Activated CD8-positive, alpha-beta memory T cell treated with anti-CD3 and anti-CD28 coated beads, Interleukin-2, amount 50 U/mL, for 4 hours (primary cell): ENCODE data around the gene KRT10.

Source experiments
- DNase-seq: peaks from one replicate; pipeline ENCODE4 v3.0.0-alpha.2; 2020

The KRT10 gene

DNA sequence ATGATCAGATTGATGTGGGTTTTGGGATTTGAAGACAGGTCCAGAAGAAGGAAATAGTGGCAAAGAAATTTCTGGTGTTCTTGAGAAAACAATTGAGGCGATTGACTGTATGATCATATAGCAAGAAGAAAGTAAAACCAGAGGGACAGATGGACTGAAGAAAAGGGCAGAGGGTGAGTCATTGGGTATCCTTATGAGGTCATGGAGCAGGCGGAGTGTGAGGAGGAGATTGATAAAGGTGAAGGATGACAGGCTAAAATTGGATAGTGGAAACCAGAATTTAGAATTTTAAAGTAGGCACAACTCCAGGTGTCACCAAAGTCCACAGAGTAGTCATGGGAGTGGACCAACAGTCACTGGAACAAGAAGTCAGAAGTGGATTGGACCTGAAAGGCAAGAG, 21.3 kb downstream of the KRT10 start:
- no peak for DNase-seq

DNA sequence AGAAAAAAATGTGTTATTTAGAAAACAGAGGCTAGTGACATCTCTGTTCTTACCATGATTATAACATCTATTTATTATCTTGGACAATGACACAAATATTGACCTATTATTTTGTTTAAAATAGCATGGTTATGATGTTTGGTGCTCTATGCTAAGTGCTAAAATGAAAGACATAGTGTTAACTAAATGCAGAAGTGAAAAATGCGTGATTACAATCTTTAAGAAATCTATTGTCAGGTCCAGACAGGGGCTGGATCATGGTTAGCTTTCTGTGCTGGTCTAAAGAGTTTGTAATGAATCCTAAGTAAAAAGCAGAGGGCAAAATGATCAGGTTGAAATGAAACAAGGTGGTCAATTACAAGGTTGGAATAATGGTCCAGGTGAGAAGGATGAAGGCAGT, 22.0 kb downstream of the KRT10 start:
- DNase-seq: no peak

DNA sequence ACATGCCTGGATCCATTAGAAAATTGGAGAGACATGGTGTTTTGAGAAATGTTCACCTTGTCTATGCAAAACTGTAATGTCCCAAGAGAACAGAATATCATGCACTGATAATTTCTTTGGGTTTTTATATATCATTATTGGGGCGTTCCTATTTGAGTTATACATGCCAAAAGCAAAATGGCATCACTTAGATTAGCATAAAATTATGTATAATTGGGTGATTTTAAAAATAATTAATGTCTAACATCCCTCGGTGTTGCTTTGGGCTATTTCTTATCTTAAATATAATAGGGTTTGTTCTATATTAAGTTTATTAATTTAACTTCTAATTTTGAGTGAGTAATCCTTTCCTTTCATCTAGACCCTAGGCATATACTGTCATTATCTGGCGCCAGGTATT, 22.6 kb downstream of the KRT10 start, which contains the start of gene KRT28:
Gene KRT28, minus strand, starts transcription at position 101 of the 400 bp plus-strand sequence. Its CDS starts 66 bp downstream, at position 35.
- no peak for DNase-seq

DNA sequence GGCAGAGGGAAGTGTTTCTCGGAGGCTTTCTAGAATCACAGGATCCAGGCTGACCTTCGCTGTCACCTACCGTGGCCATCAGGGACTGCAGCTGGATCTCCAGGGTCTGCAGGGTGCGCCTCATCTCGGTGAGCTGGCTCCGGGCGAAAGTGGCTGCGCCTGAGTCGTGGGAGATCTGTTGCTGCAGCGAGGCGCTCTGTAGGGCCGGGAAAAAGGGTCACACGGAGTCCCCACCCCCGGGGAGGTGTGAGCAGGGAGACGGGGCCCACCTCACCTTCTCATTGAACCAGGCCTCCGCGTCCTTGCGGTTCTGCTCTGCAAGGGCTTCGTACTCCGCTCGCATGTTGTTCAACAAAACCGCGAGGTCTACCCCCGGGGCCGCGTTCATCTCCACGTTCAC, 25.6 kb downstream of the KRT10 start:
- no peak for DNase-seq

DNA sequence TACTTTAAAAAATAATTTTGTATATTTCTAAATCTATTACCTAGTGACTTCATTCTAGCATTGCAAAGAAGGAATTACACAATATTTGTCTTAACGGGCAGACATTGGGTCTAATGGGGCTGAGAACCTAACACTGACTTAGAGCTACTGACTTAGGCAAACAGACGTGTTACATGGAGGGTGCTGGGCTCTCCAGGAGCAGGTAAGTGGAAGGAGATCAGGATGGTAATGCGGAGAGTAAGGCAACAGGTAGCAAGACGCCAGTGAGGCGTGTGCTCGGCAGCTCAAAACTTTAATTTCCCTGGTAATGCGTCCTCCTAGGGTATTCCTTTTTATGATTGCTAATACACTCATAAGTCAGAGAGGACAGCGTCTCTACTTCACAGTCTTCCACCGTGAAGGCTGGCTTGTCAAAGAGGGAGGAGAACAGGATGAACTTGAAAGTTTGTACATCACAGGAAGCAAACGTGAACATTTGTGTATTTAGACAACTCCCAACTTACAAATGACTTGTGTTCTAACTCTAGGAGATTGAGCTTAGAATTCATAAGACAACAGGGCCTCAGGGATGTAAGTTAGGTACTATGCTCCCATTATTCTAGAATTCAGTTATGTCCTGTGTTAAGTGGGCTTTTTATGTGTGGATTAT, 27.3 kb downstream of the KRT10 start:
- no peak for DNase-seq

DNA sequence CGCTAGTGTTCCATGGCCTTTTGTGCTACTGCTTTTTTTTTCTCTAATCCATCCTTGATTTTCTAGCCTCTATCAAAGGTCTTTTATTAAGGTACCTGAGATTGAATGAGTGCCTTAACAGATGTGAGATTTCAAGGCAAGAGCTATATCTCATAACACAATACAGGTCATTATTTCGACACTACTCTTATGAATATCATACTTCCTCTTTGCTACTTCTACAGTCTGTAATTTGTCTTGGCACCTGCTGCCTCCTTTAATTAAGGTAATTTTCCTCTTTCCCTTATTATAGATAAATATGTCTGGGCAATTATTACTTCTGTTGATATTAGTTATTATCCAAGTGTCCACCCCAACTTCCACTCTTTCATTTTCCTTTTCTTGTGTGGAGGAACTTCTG, 27.9 kb downstream of the KRT10 start:
- no peak for DNase-seq

DNA sequence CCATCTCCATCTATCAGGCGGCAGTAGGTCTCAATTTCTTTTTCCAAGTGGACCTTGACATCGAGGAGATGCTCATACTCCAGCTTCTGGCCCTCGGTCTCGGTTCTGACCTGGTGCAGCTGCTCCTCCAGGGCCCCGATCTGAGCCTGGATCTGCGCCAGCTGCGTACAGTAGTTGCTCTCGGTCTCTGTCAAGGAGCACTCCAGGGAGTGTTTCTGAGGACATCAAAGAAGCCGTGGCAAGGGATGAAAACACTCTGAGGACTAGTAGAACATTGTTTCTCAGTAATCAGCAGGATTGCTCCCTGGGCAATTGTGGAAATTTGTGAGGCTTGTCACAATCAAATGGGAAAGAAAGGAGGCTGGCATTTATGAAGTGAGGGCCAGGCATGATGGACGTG, 28.6 kb downstream of the KRT10 start:
- DNase-seq: no peak

DNA sequence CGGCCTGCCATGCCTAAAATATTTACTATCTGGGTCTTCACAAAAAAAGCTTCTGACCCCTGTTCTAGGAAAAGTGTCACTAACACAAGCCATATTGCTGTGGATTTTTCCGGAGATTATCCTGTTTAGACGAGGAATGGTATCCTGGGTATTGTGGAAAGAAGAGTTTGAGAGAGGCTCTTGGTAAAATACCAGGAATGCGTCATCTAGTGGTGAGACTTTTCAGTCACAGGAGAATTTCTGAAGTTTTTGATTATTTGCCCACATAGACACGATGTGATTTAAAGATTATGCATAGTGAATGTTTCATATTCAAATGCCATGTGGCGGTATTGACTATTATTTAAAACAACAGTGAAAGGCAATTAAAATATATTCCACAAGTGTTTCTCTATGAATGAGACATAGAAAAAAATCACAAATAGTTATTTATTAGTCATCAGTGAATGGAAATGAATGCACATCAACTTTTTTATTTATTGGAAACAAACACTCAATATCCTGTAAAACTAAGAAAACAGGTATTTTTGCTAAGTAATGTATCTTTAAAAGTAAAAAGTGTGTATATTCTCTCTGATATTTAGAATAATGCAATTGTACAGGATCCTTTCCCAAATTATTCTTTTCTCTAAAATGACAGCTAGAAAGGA, 30.5 kb downstream of the KRT10 start:
- no peak for DNase-seq

DNA sequence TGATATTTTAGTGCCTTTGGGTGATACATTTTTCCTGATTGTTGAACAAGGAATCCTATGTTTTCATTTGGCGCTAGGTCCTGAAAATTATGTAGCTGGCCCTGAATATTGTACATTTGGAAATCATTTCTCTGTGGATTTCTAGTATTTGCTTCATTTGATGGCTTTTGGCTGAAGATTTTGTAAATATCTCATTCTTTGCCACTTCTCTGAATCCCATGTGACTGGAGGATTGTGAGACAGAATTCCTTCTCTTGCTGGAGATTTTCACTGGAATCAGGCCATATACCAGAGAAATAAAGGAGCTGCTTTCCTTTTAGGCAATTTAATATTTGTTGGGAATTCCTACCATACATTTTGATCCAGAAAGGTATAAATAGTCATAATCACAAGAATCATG, 31.3 kb downstream of the KRT10 start:
- DNase-seq: no peak

DNA sequence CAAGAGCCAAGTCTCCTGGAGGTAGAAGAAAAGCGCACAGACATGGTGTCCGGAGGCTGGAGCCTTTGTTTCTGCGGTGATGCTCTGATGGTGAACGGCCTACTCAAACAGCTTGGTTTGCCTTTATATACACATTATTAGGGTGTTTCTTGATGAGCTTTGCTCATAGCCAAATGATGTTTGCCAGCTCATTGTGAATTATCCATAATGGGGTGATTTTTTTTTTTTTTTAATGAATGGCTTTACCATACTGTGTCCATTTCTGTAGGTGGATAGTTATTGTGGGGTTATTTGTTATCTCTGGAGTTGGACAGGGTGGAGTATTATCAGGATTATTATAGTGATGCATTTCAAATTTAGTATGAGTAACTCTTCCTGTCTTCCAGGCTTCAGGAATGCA, 40.0 kb downstream of the KRT10 start, which contains the start of gene KRT27:
Gene KRT27, minus strand, starts transcription at position 101 of the 400 bp plus-strand sequence. Its CDS starts 57 bp downstream, at position 44.
- no peak for DNase-seq

DNA sequence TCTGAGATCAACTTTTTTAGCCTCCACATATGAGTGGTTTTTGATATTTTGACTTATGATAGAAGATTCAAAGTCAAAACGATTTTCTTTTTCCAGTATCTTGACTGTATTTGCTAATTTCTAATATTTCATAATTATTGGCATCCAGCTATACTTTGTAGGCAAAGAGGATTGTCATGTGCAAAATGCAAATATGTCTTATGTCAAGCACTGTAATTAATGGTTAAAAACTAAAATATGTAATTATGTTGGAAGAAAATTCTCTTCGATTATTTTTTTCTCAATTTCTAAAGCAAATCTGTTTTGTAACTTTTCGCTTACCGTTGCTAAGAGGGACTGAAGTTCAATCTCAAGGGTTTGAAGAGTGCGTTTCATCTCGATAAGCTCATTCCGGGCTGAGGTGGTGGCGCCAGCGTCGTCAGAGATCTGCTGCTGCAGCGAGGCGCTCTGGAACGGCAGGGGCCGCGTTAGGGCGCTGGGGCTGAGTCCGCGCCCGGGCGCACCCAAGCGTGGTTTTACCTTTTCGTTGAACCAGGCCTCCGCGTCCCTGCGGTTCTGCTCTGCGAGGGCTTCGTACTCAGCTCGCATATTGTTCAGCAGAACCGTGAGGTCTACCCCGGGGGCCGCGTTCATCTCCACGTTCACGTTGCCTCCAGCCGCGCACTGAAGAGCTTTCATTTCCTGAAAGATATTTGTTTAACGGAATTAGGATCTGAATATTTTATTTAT, 43.1 kb downstream of the KRT10 start:
- DNase-seq: no peak

DNA sequence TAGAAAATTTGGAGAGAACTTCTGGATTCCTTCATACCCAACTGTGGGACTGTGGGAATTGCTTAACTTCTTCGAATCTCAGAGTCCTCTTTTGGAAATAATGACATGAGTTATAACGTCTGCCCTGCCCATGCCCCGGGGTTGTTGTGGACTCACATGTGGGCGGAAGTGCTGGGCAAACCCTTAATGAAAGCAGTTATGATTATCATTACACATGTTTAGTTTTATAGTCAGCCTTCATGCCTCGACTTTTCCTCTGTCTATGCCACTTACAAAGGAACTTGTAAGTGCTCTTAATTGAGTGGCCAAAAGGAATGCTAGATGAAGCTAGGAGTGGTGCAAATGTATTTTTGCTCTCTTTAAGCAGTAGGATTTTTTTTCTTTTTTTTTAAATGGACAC, 44.0 kb downstream of the KRT10 start:
- DNase-seq: no peak

DNA sequence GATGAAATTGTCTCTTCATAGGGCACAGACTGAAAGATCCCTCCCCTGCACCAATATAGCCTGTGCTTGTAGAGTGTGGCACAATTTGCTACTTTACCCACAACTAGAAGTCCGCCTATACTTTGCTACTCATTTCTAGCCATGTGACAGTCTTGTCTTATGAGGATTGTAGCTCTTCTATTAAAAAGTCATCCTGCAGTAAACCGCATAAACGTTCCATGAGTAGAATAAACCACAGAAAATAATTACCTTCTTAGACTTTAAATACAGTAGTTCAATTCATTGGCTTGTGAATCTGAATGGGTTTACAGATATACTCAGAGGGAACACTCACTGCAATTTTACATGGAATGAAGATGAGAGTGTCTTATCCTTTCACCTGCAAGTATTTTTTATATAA, 44.4 kb downstream of the KRT10 start:
- no peak for DNase-seq

DNA sequence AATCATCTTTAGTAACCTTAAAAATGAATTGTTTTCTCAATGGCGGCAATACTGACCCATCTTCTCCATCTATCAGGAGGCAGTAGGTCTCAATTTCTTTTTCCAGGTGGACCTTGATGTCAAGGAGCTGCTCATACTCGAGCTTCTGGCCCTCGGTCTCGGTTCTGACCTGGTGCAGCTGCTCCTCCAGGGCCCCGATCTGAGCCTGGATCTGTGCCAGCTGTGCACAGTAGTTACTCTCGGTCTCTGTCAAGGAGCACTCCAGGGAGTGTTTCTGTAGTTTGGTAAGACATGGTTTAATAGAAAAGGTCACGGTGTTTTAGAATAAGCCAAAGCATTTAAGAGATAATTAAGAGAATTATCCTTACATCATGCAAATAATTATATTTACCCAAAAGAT, 45.0 kb downstream of the KRT10 start:
- DNase-seq: no peak

DNA sequence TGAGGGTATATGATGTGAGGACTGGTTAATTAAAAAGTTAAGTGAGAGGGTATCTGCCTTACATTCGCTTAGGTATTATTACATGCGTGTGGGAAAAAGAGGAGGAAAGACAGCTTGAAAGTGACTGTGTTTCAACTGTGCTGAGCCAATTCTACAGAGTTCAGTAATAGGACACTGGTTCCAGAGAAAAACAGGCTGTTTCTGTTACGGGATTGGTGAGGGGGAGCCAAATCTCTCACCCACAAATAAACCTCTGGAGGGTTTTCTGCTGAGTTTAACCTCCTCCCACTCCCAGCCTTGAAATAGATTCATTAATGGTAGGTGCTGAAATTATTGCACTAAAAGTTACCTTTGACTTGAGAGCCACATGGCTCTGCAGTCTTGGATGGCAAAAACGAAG, 46.5 kb downstream of the KRT10 start:
- DNase-seq: no peak

DNA sequence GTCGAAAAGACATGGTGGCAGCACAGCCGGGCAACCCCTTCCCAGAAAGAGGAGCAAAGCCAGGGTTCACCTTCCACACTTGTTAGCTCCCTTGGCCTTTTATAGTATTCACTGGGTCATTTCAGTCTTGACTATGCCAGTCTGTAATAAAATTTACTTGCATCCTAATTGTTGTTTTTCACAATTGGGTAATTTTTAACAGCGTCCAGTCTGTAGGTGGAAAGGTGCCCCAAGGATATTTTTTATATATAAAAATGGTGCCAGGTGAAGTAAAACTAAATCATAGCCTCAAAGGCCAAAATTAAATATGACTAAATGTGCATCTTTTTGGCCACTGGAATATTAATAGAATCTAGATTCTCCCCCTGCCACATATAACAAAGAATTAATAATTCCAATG, 50.3 kb downstream of the KRT10 start, which contains the start of gene KRT26:
Gene KRT26, minus strand, starts transcription at position 101 of the 400 bp plus-strand sequence. Its CDS starts 88 bp downstream, at position 13.
- no peak for DNase-seq
